CD4-positive, alpha-beta T cell treated with Interleukin-15 for 1 hour (primary cell): ENCODE measurements around the gene RET.

ENCODE experiments used
- DNase-seq: peaks from one replicate; pipeline ENCODE4 v3.0.0-alpha.2; 2020

RET gene

DNA sequence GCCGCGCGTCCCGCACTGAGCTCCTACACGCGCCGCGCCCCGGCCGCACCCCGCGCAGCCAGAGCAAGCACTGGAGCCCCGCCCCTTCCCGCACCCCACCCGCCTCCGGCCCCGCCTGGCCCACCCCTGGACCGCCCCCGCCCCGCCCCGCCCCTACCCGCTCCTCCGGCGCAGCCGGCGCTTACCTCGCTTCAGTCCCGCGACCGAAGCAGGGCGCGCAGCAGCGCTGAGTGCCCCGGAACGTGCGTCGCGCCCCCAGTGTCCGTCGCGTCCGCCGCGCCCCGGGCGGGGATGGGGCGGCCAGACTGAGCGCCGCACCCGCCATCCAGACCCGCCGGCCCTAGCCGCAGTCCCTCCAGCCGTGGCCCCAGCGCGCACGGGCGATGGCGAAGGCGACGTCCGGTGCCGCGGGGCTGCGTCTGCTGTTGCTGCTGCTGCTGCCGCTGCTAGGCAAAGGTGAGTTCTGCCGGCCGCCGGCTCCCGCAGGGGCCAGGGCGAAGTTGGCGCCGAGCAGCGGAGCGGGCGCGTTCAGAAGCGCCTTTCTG lies at the start of gene RET:
Gene RET (plus strand): TSS at position 194 of the 545 bp plus-strand sequence. CDS start 190 bp downstream, at position 384.
- no peak for DNase-seq

DNA sequence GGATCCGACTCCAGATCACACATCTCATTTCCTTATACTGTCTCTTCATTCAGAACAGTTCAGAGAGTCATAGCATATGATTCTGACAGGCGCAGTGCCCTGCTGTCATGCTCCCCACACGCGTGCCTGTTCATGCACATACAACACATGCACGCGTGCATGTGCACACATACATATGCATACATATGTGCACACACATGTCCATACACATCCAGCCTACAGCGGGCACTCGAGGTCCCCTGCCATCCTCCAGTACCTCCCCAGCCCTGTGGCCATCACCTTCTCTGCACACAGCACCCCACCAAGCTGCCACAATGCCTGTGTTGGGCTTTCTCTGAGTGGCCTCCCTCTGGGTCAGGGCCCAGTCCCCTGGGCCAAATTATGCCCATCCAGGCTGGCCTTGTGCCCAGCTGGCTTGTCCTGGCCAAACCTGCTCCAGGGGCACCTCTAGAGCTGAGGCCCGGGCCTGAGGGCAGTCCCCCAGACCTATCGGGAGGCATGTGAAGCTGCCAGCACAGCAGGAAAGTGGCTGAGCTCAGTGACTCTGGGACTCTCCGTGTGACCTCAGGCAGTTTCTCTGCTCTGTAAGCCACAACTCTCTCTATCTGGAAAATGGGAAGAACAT lies 49.4 kb upstream of the RET start:
- no peak for DNase-seq

DNA sequence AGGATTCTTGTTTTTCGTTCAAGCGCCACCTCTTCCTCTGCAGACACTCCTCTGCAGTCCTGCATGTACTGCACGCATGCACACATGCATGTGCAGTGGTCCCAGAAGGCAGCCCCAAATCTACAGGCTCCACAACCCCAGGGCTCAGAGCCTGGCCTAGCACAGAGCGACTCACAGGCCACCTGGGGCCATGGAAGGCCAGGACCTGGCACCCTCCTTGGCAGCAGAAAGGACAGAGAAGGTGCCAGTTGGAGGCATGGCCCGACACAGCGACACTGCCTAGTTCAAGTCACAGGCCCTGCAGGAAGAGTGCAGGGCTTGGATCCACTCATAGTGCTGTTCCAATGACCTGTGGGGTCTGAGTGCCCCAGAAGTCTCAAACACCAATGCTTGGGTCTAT lies 48.7 kb upstream of the RET start:
- DNase-seq = no peak

DNA sequence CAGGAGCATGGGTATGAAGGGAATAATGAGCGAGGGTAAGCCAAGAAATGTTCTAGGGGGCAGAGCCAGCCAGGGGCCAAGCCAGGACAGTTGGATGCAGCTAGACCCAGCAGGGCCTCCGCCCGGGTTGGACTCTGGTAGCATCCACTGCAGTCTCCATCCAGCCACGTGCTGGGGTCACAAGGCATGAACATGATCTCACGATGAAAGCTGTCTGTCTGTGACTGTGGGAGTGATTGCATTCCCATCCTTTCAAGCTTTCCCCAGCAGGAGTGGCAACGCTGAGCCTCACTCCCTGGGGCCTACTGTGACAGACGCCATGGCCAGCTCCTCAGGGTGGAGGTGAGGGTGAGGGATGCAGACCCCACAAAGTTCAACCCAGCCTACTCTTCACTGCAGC lies 47.8 kb upstream of the RET start:
- DNase-seq = no peak

DNA sequence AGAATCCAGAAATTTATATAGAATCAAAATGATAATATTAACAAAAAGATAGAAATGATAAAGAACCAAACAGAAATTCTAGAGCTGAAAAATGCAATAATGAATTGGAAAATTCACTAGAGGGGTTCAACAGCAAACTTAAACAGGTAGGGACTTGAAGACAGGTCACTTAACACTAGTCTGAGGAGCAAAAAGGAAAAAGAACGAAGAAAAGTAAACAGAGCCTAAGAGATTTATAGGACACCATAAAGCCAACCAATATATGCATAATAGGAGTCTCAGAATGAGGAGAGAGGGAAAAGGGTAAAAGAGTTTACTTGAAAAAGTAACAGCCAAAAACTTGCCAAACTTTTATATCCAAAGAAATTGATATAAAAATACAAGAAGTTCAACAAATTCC lies 44.3 kb upstream of the RET start:
- DNase-seq = no peak

DNA sequence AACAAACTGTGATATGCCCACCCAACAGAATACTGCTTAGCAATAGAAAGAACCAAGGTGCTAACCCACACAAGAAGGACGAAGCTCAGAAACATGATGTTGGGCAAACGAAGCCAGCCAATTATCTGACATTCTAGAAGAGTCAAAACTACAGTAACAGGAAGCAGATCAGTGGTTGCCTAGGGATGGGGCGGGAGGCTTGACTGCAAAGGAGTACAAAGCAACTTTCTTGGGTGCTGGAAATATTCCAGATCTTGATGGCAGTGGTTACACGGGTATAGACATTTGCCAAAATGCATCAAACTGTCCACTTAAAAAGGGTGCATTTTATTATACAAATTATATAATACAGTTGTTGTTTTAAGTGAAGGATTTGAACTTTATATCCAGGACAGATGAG lies 41.1 kb upstream of the RET start:
- DNase-seq = no peak

DNA sequence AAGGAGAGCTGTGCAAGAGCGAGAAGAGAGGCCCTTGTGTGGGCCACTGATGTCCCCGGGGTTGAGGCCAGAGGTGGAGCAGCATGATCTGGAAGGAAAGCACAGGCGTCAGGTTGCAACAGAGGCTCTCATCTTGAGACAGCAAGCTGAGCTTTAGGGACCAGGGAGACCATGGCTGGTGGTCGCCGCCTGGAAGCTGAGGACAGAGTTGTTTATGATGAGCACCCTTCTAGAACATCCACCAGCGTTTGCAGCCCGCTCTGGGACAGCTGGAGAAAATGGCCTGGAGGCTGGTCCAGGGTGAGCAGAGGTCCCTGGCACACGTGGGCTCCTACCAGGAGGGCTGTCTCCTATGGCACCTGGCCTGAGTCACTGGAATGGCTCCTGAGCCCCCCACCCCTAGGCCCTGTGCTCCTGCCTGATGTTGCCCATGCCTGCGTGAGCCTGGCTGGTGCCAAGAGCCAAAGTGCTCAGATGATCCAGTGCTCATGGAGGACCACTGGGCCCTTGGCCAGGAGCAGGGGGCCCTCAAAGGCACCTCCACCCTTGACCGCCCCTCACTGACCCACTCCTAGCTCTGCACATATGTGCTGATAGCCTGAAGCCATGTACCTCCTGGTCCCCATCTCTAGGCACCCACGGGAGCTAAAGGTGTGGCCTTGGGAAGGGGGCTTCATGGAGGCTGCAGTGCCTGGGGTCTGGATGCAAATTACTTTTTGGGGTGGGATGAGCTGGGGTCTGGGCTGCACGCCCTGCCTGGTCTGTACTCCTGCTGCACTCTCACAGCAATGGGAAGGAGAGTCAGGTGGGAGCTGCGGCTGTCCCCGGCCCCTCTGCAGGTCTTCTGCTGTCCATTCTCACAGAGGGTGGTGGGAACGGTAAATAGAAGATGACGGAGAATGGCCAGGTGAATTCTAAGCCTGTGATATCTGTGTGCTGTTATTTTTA lies 40.1 kb upstream of the RET start:
- DNase-seq = no peak

DNA sequence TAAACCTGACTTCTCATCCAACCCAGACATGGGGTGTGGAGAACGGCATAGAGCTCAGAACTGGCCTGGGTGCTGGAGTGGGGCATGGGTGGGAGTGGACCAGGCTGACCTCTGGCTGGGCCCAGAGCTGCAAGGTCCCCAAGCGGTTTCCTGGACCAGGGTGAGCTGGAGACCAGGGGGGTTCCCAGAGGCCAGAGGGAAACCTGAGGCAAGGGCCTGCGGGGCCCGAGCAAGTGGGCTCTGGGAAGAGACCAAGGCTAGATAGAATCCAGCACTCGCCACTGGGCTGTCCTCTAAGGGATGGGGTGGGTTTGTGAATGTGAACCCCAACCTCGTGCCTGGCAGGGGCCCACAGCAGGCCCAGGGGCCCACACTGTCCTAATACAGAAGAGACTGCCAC lies 39.4 kb upstream of the RET start:
- no peak for DNase-seq

DNA sequence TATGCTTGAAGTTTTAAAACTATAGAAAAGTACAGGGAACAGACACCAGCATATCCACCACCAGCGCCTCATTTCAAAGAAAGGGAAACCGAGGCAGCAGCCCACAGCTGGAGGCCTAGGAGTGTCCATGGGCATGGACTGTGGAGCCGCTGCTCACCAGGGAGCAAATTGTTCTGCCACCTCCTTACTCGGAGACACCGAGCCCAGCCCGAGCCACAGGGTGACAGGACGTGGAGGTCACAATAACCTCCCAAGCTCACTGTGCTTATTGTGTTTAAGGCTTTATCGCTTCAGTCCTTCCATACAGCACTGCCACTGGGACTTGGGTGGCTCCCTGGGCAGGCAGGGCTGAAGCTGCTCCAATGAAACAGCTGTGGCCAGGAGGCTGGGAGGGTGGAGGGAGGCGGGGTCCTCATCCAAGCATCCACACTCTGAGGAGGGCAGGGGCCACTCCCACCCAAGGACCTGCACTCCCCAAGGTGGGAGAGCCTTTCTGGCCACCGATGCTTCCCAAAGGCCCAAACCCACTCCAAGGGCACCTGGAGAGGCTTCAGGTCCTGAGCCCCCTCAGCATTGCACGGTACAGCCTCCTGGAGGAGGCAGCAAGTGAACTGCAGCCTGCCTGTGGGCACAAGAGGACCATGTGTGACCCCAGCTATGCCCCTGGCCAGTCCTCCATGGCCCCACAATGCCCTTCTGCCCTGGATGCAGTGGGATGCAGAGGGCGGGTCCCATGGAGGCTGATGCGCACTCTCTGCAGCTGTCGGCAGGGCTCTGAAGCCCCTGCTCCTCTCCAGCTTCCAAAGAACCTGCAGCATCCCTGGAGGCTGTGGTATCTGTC lies 38.7 kb upstream of the RET start:
- no peak for DNase-seq

DNA sequence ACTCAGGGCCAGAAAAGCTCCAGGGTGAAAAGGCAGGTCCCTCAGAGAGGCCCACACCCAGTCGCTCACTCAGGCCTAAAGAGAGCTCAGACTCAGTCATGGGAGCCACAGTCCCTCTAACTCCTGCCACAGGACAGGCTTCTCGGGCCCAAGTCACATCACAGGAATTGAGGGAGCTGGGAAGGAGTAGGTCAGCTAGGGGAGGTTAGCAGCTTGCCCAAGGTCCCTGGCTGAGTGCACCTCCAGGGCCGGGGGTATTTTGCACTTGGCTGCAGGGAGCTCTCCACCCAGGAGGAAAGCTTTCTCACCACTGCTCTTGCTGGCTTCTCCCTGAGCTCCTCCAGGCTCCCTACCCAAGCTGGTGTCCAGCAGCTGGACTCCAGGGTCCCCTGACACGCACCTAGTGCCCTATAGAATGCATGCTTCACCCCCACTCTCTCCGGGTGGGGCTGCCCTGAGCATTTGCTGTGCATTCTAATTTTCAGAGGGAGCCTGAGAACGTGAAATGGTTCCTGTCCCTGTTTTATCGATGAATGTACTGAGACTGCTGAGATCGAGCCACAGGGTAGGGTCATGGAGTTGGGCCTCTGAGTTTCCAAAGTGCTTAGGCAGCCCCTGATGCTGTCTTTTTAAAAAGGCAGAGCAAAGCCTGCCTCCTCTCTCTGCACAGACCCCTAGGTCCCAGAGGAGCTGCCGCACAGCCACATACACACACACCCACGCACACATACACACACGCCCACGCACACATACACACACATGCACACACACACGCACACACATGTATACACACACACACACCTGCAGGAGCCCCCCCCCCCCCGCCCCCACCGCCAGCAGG lies 37.9 kb upstream of the RET start:
- no peak for DNase-seq

DNA sequence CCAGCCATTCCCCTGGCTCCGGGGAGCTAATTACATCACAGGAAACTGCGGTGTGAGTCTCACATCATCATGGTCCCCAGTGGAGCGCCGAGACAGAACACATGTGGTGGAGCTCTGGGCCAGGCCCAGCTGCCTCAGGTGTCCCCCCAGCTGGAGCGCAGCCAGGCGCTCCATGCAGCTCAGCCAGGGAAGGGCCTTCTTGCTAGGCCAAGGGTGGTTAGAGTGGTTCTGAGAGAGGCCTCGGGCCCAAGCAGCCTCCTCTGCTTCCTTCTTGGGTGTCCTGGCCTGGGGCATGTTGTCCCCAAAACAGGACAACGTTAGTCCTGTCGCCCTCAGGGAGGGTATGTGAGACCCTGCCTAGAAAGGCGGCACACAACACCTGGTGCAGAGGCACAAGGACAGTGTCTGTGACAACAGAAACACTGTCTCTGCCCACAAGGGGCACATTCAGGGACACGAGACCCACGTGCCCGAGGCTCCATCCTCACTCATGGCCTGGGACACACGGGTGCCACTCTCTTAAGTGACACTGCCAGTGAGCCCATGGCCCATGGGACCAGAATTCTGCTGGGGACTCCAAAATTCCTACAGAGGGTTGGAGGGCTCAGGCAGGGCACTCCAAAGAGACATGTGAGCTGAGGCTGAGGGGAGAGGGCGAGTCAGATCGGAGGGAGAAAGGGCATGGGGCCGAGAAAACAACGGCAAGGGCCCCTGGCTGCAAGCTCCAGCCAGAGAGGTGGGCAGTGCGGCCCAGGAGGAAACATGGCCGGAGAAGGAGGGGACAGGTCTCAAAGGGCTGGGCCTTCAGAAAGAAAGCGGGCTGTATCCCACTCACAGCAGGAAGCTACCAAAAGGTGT lies 37.0 kb upstream of the RET start:
- no peak for DNase-seq

DNA sequence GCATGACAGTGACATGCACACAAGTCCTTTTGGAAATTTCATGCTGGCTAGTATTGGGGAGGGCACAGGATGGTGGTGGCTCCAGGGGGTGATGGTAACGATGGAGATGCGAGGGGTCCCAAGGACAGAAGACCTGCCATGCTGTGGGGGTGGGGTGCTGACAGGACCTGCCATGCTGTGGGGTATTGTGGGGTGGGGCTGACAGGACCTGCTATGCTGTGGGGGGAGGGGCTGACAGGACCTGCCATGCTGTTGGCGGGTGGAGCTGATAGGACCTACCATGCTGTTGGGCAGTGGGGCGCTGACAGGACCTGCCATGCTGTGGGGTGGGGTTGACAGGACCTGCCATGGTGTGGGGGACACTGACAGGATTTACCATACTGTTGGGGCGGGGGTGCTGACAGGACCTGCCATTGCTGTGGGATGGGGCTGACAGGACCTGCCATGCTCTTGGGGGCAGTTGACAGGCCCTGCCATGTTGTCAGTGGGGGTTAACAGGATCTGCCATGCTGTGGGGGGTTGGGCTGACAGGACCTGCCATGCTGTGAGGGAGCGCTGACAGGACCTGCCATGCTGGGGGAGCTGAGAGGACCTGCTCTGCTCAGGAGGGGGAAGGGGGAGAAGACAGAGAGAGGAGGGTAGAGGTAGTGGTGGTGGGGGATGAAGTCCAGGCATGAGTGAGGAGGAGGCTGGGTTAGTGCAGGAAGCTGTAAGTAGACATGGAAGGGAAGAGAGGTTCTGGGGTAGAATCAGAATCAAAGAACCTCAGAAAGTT lies 36.2 kb upstream of the RET start:
- no peak for DNase-seq

DNA sequence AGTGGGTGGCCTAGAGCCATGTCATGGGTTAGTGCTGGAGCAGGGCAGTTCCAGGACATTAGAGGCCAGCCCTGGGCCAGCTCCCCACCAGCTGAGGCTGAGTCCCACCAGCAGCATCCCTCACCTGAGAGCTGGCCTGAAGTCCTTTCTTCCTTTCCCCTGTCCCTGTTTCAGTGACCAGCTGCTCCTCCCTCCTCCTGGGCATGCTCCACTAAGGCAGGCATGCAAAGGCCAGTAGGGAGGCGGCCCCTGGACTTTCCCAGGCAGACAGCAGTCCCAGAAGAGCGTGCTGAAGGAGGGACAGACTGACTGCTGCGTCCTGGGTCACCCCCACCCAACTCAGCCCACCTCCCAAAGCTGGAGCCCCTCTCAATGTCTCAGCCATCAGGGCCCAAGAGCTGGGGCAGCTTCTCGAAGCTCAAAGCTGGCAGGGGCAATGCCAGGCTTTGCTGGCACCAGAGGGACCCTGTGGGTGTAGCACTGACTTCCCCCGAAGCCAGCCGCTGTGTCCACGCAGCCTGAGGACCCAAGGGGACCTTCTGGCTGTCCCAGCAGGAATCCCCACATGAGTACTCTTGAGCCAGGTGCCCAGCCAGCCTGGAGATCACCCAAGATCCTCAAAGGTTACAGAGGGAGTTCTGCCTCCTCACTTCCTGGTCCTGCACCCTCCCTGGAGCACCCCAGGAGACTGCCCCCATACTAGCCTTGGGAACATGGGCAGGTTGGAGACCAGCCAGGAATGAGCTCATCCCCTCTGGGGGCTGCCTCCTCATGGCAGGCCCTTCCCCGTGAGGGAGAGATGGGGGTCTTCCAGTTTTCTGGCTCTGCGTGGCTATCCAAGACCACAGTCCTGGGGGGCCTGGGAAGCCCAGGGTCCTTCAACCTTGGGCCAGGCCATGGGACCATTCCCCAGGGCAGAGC lies 35.2 kb upstream of the RET start:
- no peak for DNase-seq

DNA sequence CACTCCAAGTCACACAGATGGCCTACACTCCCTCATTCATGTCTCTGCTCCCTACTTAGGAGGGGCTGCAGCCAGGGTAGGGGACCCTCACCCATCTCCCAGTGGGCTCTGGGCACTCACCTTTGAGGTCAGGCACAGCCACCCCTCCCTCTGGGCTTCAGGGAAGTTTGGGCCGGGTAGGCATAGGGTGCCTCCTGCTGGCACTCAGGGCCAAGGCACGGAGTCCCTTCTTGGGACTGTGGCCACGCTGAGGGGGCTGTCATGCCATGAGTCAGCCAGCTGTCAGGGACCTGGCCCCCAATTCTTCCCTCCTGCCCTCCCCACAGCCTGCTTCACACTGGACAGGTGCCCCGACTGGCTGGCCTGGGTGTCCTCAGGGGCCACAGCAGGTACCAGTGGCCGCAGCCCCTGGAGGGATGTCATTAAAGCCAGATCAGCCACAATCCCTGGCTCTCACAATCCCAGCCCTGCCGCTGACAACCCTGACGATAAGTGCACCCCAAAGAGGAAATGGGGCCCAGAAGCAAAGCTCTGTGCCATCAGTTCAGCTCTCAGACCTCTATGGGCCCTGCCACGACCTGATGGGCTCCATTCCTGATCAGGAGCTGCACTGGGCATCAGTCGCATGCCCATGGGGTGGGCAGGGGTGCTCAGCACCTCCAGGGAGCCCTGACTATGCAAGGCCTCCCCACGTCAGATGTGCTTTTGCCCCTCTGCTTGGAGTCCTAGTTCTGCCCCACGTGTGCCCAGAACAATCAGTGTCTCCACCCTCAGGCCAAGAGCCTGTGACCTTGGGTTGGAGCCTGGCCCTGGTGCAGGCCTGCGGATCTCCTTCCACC lies 34.1 kb upstream of the RET start:
- no peak for DNase-seq

DNA sequence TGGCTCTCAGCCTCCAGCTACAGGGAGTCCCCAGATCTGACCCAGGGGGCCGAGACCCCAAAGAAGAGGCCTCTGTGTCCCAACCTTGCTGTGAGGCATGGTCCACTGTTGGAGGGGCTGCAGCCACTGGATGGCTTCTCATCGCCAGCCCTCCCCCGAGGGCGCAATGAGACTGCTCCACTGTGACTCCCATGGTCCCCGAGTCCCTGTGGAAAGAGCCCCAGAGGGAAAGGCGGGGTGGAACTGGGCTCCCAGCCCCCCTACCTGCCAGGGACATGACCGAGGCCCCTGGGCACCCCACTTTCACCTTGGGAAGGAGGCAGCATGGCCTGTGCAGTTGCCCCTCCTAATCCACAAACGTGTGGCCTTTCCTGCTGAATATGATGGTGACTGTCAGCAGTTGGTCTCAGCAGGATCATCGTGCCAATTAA lies 33.5 kb upstream of the RET start:
- no peak for DNase-seq

DNA sequence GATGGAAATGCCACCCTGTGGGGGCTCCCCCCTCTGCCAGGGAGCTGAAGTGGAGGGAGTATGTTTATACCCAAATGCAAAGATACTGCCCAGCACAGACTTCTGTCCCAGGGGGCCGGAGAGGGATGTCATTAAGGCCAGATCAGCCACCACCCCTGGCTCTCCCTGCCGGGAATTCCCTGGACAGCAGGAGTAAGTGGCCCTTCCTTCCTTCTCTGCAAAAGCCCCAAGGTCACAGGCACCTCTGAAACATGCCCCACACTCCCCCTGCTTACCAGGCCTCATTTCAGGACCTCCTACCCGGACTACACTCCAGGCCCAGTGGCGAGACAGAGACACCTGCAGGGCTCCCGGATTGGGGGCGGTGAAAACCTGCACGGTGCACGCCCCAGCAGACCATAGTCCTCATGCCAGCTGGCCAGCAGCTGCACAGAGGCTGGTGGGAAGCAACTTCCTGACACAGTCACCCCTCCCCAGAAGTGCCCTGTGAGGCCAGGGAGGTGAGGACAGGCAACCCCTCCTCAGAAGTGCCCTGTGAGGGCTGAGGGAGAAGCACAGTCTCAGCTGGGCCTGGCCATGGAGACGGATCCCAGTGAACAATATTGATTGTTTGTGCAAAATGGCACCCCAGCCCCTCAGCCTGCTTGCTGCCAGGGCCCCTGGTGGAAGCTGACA lies 33.0 kb upstream of the RET start:
- DNase-seq = peak; percentile 13

DNA sequence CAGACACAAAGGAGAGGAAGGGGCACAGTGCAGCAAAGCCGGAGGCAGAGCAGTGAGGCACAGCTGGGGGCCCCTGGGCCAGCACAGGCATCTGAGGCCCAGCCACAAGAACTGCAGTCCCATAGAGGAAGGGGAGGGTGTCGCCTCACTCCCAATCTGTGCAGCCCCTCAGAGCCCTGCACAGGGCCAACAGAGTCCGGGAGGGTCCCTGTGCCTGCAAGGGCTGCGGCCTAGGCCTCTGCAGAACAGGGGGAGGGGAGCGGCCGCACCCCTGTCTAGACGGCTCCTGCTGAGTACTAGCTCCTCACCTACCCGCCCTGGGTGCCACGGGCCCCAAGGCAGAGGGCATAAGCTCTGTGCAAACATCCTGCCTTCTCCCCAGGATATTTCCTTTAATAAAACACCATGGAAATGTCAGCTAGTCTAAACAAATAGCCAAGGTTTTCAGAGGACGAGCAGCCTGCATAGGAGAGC lies 32.4 kb upstream of the RET start:
- DNase-seq = no peak
